Chondrocyte (in vitro differentiated cells): ENCODE data around the gene INPP5D. TPM values are rescaled to one million over a fixed set of nuclear protein-coding genes. Genes with fewer than 3 reads are reported as not detected.

Experiments used
- DNase-seq: peaks from one replicate; pipeline ENCODE4 v3.0.0; 2021; ENCODE audit warnings: mixed read lengths, low spot score
- H3K27ac Mint-ChIP-seq: one replicate; pipeline ENCODE4 v1.8.0; 2021; ENCODE audit warnings: mild to moderate bottlenecking, moderate library complexity, mixed read lengths; ENCODE audit not compliant: unreplicated experiment
- H3K27me3 Mint-ChIP-seq: 2 replicates; pipeline ENCODE4 v1.8.0; 2021; ENCODE audit warnings: low read depth, mixed read lengths
- H3K36me3 Mint-ChIP-seq: 2 replicates; pipeline ENCODE4 v1.8.0; 2021; ENCODE audit warnings: low read depth, mixed read lengths
- H3K4me1 Mint-ChIP-seq: 2 replicates; pipeline ENCODE4 v1.8.0; 2021; ENCODE audit warnings: low read depth, mild to moderate bottlenecking, mixed read lengths
- H3K4me3 Mint-ChIP-seq: one replicate; pipeline ENCODE4 v1.8.0; 2021; ENCODE audit warnings: mild to moderate bottlenecking, moderate library complexity, mixed read lengths; ENCODE audit not compliant: unreplicated experiment
- H3K9me3 Mint-ChIP-seq: 2 replicates; pipeline ENCODE4 v1.8.0; 2021; ENCODE audit warnings: low read depth, mixed read lengths
- total RNA-seq: library from RNA; stranded (reverse); gene quantifications from 3 replicates; pipeline ENCODE4 v1.2.1, GENCODE V29; 2021
- TF ChIP-seq, protein P1 (sequence below): fragments of 200-600 bp; sonication (generic); IDR thresholded peaks from 2 replicates; pipeline ENCODE4 v1.5.0; 2021; ENCODE audit warnings: antibody characterized with exemption, mild to moderate bottlenecking, moderate library complexity

Gene INPP5D
- total RNA-seq, 1 donor from 2014 or later, result 0.20 TPM

DNA sequence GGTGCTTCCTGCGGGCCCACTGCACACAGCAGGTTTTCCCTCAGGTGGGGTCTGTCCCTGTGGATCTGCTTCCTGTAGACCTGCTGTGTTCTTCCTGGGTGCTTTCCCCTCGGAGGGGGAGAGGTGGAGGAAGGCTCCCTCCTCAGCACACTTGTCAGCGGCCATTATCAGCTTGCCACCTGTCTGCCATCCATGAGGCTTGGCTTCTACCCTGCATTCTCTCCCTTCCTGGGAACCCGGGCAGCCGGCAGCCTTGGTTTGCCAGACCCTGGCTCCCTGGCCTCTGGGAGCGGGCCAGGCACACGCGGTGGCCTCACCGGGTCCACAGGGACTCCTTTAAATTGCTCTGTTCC lies 58.5 kb downstream of the INPP5D start:
- no peaks in the 10 kb centered on the region for H3K9me3 Mint-ChIP-seq
- no peaks in the 10 kb centered on the region for H3K4me1 Mint-ChIP-seq
- H3K36me3 Mint-ChIP-seq, result no peaks in the 10 kb centered on the region
- TF ChIP-seq, protein P1, sequence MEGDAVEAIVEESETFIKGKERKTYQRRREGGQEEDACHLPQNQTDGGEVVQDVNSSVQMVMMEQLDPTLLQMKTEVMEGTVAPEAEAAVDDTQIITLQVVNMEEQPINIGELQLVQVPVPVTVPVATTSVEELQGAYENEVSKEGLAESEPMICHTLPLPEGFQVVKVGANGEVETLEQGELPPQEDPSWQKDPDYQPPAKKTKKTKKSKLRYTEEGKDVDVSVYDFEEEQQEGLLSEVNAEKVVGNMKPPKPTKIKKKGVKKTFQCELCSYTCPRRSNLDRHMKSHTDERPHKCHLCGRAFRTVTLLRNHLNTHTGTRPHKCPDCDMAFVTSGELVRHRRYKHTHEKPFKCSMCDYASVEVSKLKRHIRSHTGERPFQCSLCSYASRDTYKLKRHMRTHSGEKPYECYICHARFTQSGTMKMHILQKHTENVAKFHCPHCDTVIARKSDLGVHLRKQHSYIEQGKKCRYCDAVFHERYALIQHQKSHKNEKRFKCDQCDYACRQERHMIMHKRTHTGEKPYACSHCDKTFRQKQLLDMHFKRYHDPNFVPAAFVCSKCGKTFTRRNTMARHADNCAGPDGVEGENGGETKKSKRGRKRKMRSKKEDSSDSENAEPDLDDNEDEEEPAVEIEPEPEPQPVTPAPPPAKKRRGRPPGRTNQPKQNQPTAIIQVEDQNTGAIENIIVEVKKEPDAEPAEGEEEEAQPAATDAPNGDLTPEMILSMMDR, result no peak
- H3K4me3 Mint-ChIP-seq, result no peak overlapping the region
- no peak overlapping the region for H3K27ac Mint-ChIP-seq
- peak; percentile 73 for DNase-seq
- H3K27me3 Mint-ChIP-seq, result peaks cover 27% of the 10 kb centered on the region

DNA sequence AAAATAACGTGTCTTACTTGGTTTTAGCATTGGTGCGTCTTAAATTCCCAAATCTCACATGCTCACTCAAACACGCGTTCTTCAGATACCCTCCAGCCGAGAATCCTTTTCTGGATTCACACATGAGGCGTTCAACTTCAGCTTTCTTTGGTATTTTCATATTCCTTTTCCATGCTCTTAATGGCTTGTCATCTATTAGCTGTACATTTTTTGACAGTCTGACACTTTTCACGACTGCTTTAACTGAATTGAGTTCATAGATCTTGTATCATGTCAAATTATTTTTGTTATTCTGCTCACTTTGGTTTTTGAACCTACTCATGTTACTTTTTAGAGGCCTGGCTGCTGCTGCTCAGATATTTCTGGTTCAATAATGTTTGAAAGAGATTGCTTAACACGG lies 59.0 kb downstream of the INPP5D start:
- H3K4me3 Mint-ChIP-seq, result no peak overlapping the region
- peaks cover 27% of the 10 kb centered on the region for H3K27me3 Mint-ChIP-seq
- H3K4me1 Mint-ChIP-seq, result no peaks in the 10 kb centered on the region
- DNase-seq, result no peak
- no peak overlapping the region for H3K27ac Mint-ChIP-seq
- H3K9me3 Mint-ChIP-seq, result no peaks in the 10 kb centered on the region
- TF ChIP-seq, protein P1, result no peak
- H3K36me3 Mint-ChIP-seq, result no peaks in the 10 kb centered on the region

DNA sequence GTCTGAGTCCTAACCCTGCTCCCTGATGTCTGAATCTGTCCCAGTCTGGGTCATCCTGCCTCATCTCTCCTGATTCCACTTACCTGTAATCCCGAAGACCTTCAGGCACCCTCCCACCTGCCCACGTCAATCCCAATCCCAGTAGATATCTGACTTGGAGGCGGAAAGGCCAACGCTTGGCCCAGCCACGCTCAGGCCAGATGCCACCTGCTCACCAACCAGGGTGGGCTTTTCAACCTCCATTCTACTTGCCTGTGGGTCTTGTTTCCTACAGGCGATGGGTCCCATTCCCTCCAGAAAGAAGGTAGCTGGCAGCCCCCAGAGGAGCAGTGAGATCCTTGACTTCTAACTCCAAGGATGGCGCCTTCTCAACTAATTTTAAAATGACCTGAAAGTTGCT lies 59.7 kb downstream of the INPP5D start:
- TF ChIP-seq, protein P1, result no peak
- H3K9me3 Mint-ChIP-seq, result no peaks in the 10 kb centered on the region
- DNase-seq, result peak; percentile 38
- no peak overlapping the region for H3K4me3 Mint-ChIP-seq
- H3K4me1 Mint-ChIP-seq, result no peaks in the 10 kb centered on the region
- no peaks in the 10 kb centered on the region for H3K36me3 Mint-ChIP-seq
- no peak overlapping the region for H3K27ac Mint-ChIP-seq
- H3K27me3 Mint-ChIP-seq, result peaks cover 26% of the 10 kb centered on the region

DNA sequence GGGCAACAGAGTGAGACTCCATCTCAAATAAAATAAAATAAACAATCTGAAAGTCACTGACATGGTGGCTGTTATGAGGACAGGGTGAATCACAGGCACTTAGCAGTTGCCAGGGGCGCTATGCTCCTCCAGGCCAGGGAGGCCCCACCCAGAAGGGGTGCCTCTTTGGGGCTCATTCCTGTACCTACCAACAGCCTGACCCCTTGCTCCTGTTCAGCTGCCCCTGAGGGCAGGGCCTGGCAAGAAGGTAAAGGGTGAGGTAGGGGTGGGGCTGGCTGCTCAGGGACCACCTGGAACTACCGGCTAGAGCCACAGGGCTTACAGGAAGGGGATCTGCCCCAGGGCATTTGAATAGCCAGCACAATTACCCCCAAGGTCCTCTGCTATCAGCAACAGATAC lies 60.3 kb downstream of the INPP5D start:
- peaks cover 19% of the 10 kb centered on the region for H3K27me3 Mint-ChIP-seq
- H3K9me3 Mint-ChIP-seq, result no peaks in the 10 kb centered on the region
- H3K4me1 Mint-ChIP-seq, result no peaks in the 10 kb centered on the region
- TF ChIP-seq, protein P1, result no peak
- no peak overlapping the region for H3K27ac Mint-ChIP-seq
- peak; percentile 41 for DNase-seq
- H3K36me3 Mint-ChIP-seq, result no peaks in the 10 kb centered on the region
- no peak overlapping the region for H3K4me3 Mint-ChIP-seq

DNA sequence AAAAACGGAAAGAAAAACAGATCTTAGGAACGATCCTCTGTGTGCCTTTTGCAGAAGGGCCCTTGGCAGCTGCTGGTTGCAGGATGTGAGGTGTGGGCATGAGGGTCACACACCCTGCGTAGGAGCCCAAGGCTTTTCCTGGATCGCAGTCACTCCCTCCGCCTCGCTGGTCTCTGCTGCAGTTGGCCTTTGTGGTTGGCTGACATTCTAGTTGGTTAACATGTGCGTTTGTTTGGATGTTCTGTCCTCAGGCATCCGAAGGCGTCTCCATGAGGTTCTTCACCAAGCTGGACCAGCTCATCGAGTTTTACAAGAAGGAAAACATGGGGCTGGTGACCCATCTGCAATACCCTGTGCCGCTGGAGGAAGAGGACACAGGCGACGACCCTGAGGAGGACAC lies 61.7 kb downstream of the INPP5D start:
- DNase-seq, result peak; percentile 49
- no peaks in the 10 kb centered on the region for H3K9me3 Mint-ChIP-seq
- H3K27ac Mint-ChIP-seq, result no peak overlapping the region
- H3K4me1 Mint-ChIP-seq, result no peaks in the 10 kb centered on the region
- peaks cover 16% of the 10 kb centered on the region for H3K27me3 Mint-ChIP-seq
- H3K4me3 Mint-ChIP-seq, result no peak overlapping the region
- H3K36me3 Mint-ChIP-seq, result no peaks in the 10 kb centered on the region
- TF ChIP-seq, protein P1, result no peak
